ENCODE measurements around the gene TELO2. TPM values are rescaled to one million over a fixed set of nuclear protein-coding genes. Genes with fewer than 3 reads are reported as not detected.
A peak's percentile ranks its signal among the peaks of the same experiment; 100 is the strongest.

Gene TELO2
- 10 to 100 TPM; 42.6 to 51.5 TPM for total RNA-seq
- polyA plus RNA-seq, result 10 to 100 TPM in 2 of 3 donors, 1 to 10 TPM in 1; 9.8 to 18.1 (median 14.9) TPM
- 34.0 to 123 (median 52.9) reads per million in 6 experiments for total RNA-seq

DNA sequence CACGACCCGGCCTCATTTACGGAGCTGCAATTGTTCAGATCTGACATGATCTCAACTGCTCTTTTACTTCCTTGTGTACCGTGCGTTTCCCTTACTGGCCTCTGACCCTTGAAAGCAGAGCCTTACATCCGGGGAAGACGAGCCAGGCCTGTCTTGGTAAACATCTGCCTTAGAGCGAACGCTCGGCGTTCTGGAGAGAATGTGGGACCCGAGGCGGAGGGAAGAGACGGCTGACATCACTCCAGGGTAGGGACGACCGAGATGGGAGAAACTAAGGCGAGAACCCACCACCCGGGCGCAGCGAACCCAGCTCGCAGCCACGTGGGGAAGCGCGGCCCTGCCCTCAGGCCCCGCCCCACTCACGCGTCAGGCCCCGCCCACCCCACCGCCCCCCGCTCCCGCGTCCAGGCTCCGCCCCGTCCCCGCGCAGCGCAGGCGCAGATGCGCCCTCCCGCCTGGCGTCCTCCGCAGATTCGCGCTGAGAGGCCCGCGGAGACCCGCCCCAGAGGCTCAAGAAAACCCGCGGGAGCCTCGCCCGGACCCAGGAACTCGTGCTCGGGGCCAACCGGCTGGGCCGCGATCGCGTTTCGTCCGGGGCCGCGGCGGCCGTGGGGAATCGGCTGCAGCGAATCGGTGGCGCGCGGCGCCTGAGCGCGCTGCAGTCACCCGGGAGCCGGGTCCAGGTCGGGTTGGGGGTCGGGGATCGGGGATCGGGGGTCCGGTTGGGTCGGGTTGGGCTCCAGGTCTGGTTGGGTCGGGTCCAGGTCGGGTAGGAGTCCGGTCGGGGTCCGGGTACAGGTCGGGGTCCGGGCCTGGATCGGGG, at the start of gene TELO2:
Gene TELO2, plus strand, starts transcription at position 438 of the 823 bp plus-strand sequence. CDS start 922 bp downstream, outside the sequence.
- DNase-seq (peak; percentile 76 to 96 (median 90)), ATAC-seq (peak; percentile 88)
- Mint-ChIP-seq H3K27ac (peak within 1 kb of the TSS; percentile 97 to 100 (median 100)), H3K27me3 (no peaks in the 10 kb centered on the region), H3K4me3 (peak within 1 kb of the TSS; percentile 91 to 99 (median 97)), H3K36me3 (peaks cover 0 to 16% (median 0%) of the 10 kb centered on the region in 3 donors), H3K4me1 (peaks cover 2 to 33% (median 15%) of the 10 kb centered on the region in 4 donors), H3K9me3 (no peaks in the 10 kb centered on the region)
- POLR2A ChIA-PET, result interaction anchor here (0.6 to 3.9 kb wide), 23 partner anchors 9 to 436 kb away, joined by 3 to 37 read pairs (median 4); partner anchors contain the start of genes CRAMP1, IFT140, JPT2 and MAPK8IP3

DNA sequence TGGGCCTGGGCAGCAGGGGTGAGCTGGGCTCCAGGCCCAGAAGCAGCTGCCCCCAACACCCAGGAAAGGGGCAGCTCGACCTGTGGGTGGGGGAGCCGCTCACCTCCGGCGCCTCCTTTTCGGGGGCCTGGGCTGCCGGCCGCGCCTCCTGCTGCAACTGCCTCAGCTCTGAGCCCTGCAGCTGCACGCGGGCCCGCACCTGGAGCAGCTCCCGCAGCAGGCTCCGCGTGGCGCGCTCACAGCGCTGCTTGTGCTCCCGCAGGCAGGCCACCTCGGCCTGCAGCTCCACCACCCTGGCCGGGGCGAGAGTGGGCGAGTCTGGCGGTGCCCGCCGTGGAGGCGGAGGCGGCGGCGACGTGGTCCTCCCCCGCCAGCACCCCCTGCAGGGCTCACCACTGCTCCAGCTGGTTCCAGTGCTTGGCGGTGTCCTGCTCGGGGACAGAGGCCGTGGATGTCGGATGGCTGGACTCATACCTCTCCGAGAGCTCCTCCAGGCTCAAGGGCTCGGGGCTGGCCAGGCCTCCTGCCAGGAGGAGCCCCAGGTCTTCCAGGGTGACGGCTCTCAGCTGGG, 49.7 kb upstream of the TELO2 start:
- no peak overlapping the region for H3K4me3 Mint-ChIP-seq
- no peak for ATAC-seq
- no peak for DNase-seq
- H3K4me1 Mint-ChIP-seq, result no peaks in the 10 kb centered on the region
- peaks cover 0 to 4% (median 3%) of the 10 kb centered on the region in 3 donors for H3K36me3 Mint-ChIP-seq
- POLR2A ChIA-PET, result no interaction called here
- H3K9me3 Mint-ChIP-seq, result no peaks in the 10 kb centered on the region
- no peak overlapping the region for H3K27ac Mint-ChIP-seq
- H3K27me3 Mint-ChIP-seq, result no peaks in the 10 kb centered on the region

DNA sequence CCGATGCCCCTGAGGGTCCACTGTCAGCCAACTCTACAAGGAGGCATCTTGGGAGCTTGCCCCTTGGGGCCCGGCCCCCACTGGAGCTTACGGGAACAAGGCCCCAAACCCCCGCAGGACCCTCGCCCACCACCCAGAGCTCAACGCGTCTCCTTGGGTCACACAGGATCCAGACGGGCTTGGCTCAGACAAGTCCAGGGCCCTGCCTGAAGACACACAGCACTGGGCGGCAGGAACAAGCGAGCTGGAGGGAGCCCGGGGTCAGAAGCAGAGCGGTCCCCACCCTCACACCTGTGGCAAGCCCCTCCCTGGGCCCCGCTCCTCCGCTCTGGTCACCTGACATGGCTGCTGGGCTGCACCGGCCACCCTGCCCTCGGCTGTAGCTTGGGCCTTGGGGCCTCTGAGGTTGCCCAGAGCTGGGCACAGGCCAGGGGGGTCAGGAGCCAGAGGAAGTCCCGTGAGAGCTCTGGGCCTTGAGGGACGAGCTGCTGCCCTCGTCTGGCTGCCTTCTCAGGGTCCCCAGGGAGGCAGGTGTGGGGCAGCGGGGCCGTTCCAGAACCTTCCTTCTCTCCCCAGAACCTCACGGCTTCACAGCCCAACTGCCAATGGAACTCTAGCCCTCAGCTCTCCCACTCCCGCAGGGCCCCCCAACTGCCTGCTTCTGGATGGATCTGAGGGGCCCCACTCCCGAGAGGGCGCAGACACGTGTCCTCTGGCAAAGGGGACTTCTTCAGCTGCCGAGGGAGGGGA, 49.0 kb upstream of the TELO2 start, which contains the start of gene CCDC154:
Gene CCDC154, minus strand, starts transcription at position 577 of the 750 bp plus-strand sequence. Its CDS starts 234 bp downstream, at position 343.
- no peak for ATAC-seq
- H3K27ac Mint-ChIP-seq, result no peak within 1 kb of the TSS
- POLR2A ChIA-PET, result interaction anchor here (0.8 kb wide), 1 partner anchor 279 kb away, joined by 3 read pairs; no protein-coding TSS in a partner anchor
- no peaks in the 10 kb centered on the region for H3K9me3 Mint-ChIP-seq
- no peaks in the 10 kb centered on the region for H3K4me1 Mint-ChIP-seq
- H3K36me3 Mint-ChIP-seq, result peaks cover 0 to 4% (median 3%) of the 10 kb centered on the region in 3 donors
- no peaks in the 10 kb centered on the region for H3K27me3 Mint-ChIP-seq
- H3K4me3 Mint-ChIP-seq, result no peak within 1 kb of the TSS
- no peak for DNase-seq

DNA sequence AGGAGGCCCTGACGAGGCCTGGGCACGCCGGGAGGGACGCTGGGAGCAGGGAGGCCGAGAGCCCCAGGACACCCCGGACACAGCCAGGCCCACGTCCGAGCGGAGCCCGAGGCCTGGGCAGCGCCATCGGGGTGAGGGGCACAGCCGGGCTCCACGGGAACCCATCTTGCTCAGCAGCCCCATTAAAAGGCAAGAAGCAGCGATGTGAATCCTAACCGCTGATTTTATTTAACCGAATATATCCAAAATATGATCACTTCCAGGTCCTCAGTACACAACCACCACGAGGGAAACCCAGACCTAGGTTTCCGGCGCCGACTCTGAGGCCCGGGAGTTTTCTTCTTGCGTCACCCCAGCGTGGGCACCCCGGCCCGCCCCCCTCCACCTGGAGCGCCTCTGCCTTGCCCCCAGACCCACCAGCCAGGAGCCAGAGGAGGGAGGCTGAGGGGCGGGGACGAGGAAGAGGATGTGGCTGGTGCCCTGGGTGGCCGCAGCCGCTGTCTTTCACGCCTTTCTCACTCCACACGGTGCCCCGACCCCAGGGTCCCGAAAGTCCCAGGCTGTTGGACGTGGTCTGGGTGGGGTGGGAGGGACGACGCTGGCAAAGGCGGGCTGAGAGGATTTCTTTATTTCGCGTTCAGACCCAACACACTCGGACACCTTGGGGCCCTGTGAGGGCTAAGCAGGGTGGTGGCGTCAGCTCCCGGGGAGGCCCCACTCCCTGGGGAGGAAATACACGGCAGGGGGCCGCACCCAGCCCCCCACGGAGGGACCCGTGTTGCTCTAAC, 48.2 kb upstream of the TELO2 start:
- POLR2A ChIA-PET, result interaction anchor here (0.8 kb wide), 1 partner anchor 279 kb away, joined by 3 read pairs; no protein-coding TSS in a partner anchor
- DNase-seq (no peak), ATAC-seq (no peak)

DNA sequence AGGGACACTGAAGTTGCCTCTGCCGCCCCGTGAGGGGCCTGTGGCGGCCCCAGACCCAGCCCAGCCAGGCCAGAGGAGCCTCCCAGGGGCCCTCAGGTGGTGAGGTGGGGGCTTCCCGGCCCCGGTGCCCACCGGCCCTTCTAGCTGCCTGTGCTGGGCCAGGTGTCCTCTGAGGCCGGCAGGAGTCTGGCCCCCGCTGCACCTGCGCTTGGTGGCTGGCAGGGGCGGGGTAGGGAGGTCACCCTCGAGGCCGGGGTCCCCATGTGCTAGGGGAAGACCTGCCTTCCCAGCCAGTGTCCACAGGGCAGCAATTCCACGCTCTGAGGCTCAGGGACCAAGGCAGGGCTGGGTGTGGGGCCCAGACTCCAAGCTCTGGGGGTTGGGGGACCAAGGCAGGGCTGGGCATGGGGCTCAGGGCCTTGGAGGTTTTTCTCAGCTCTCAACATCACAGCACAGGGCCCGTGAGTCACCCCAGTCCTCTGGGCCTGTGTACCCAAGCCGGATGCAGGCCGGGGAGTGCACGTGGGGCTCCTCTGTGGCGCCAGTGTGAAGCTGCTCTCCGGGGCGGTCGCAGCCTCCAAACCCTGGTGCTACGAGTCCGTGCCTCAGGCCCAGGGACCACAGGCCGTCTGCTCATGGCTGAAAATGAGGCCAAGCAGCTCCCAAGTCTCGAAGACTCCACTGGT, 47.5 kb upstream of the TELO2 start:
- Mint-ChIP-seq H3K9me3 (no peaks in the 10 kb centered on the region), H3K4me3 (no peak overlapping the region), H3K27me3 (no peaks in the 10 kb centered on the region), H3K4me1 (no peaks in the 10 kb centered on the region), H3K36me3 (peaks cover 0 to 4% (median 3%) of the 10 kb centered on the region in 3 donors), H3K27ac (no peak overlapping the region)
- POLR2A ChIA-PET, result interaction anchor here (1.3 kb wide), 1 partner anchor 25 kb away, joined by 3 read pairs; the partner anchor contains the start of gene UQCC4
- no peak for DNase-seq
- no peak for ATAC-seq

More for the DNA sequence above, 48.2 kb upstream of the TELO2 start:
- peaks cover 0 to 4% (median 3%) of the 10 kb centered on the region in 3 donors for H3K36me3 Mint-ChIP-seq
- H3K27me3 Mint-ChIP-seq, result no peaks in the 10 kb centered on the region
- H3K9me3 Mint-ChIP-seq, result no peaks in the 10 kb centered on the region
- H3K4me3 Mint-ChIP-seq, result no peak overlapping the region
- H3K27ac Mint-ChIP-seq, result no peak overlapping the region
- no peaks in the 10 kb centered on the region for H3K4me1 Mint-ChIP-seq

DNA sequence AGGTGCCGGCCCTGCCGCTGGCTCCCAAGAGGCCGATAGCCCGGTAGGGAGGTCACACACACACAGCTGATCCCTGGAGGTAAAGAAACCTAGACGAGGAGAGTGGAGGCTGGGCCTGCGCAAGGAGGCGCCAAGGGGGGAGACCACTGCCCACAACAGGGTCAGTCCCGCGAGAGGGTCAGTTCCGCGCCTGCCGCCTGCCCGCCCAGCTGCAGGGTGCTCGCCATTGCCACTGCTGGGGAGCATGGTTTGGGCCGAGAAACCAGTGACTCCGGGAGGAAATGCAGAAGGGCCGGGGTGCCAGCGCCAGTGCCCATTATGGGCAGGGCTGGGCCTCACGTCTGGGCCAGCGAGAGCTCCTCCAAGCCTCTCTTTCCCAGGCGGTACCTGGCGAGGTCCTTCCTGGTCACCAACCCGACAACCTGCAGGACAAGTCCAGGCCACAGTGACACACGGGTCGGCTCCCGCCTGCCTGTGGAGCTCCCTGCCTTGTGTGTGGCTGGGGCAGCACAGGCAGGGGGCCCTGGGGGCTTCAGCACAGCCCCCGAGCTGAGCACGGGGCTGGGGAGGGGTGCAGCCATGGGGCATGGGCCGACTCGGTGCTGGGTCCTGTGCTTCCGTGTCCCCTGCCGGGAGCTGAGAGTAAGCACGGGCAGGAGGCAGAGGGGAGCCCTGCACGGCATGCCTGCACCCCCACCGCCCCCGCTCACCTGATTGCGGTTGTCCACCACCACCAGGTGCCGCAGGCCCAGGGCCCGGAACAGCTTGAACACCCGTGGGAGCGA, 46.7 kb upstream of the TELO2 start:
- Mint-ChIP-seq H3K9me3 (no peaks in the 10 kb centered on the region), H3K4me1 (no peaks in the 10 kb centered on the region), H3K27ac (no peak overlapping the region), H3K4me3 (no peak overlapping the region), H3K27me3 (no peaks in the 10 kb centered on the region), H3K36me3 (peaks cover 0 to 6% (median 6%) of the 10 kb centered on the region in 3 donors)
- no peak for ATAC-seq
- POLR2A ChIA-PET, result interaction anchor here (1.3 kb wide), 1 partner anchor 26 kb away, joined by 3 read pairs; the partner anchor contains the start of gene UQCC4
- DNase-seq, result no peak

DNA sequence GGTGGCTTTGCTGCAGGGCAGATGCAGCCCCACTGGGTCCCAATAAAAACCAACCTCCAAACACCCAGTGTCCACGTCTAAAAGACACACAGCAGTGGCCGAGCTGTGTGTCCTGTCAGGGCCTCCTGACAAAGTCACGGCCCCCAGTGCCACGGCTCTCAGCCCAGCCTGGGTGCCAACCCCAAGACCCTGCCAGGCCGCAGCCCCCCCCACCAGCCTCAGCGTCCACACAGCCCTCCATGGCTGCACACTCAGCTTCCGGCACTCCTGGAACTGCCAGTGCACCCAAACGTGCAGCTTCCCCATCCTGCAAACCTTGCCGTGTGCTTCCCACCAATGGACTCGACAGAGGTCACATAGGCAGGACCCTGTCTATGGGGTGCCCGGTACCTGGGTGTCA, 45.2 kb upstream of the TELO2 start:
- no peak overlapping the region for H3K4me3 Mint-ChIP-seq
- H3K27me3 Mint-ChIP-seq, result no peaks in the 10 kb centered on the region
- H3K27ac Mint-ChIP-seq, result no peak overlapping the region
- H3K36me3 Mint-ChIP-seq, result peaks cover 0 to 15% (median 8%) of the 10 kb centered on the region in 3 donors
- H3K9me3 Mint-ChIP-seq, result no peaks in the 10 kb centered on the region
- H3K4me1 Mint-ChIP-seq, result peaks cover 0 to 2% (median 0%) of the 10 kb centered on the region in 4 donors
- POLR2A ChIA-PET, result no interaction called here
- ATAC-seq, result no peak
- DNase-seq, result no peak

DNA sequence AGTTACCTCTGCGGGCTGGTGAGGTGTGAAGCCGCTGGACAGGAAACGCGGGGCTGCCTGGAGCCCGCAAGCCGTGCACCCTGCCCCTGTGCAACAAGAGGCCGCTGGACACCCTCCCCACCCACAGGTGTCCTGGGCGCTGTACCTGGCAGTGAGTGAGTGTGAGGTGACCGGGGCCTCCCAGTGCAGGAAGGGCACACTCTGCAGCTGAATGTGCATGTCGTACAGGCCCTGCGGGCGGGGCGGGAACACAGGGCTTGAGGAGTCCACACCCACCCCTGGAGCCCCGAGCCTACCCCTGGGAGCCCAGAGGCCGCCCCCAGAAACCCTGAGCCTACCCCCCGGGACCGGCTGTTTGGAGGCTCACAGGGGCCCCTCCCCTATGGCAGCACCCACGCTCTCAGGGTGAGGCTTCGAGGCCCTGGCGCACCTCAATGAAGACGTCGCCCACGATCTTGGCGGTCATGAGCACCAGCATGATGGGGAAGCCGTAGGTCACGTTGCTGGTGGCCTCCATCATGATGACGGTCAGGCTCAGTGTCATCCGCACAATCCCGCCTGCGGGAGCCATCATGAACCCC, 44.5 kb upstream of the TELO2 start:
- no peaks in the 10 kb centered on the region for H3K27me3 Mint-ChIP-seq
- H3K36me3 Mint-ChIP-seq, result peaks cover 0 to 22% (median 8%) of the 10 kb centered on the region in 3 donors
- H3K4me3 Mint-ChIP-seq, result no peak overlapping the region
- no peak overlapping the region for H3K27ac Mint-ChIP-seq
- DNase-seq (no peak), ATAC-seq (no peak)
- peaks cover 0 to 2% (median 0%) of the 10 kb centered on the region in 4 donors for H3K4me1 Mint-ChIP-seq
- POLR2A ChIA-PET, result no interaction called here
- H3K9me3 Mint-ChIP-seq, result no peaks in the 10 kb centered on the region

DNA sequence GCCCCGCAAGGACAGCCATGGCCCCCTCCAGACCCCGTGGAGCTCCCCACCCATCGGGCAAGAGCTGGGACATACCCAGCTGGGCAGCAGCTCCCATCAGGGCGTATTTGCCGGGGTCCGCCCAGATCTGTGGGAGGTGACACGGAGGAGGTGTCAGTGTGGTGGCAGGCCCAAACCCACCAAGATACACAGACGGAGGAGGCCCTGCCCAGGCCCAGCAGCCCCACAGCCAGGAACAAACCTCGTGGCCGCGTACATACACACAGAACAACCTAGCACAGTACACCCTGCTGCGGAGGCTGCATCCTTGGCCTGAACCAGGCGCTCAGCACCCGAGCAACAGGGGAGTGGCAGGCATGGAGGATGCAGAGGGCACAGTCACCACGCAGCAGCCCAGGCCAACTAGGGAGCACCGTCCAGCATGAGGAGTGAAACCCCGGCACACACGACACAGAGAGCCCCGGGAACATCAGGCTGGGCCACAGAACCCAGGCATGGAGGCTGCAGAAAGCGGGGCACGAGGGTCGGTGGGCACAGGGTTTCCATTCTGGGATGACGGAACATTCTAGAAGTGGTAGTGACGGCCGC, 43.9 kb upstream of the TELO2 start:
- Mint-ChIP-seq H3K9me3 (no peaks in the 10 kb centered on the region), H3K36me3 (peaks cover 0 to 24% (median 8%) of the 10 kb centered on the region in 3 donors), H3K4me3 (no peak overlapping the region), H3K27ac (no peak overlapping the region), H3K27me3 (no peaks in the 10 kb centered on the region), H3K4me1 (peaks cover 0 to 2% (median 0%) of the 10 kb centered on the region in 4 donors)
- DNase-seq (no peak), ATAC-seq (no peak)
- POLR2A ChIA-PET, result no interaction called here

DNA sequence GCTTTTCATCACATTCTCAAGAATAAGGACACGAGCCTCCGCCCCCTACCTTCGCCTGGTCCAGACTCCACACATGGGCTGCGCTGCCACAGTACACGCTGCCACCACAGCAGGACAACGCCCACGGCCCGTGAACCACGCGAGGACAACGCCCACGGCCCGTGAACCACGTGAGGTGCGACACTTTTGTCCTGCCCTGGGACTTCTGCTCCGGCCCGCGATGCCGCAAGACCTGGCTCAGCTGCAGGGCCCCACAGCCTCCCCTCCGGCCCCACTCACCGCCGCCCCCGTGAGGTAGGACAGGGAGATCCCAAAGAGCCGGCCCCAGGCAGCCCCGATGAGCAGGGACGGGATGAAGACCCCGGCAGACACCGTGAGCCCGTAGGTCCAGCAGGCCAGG, 42.9 kb upstream of the TELO2 start:
- Mint-ChIP-seq H3K9me3 (no peaks in the 10 kb centered on the region), H3K4me1 (peaks cover 0 to 2% (median 0%) of the 10 kb centered on the region in 4 donors), H3K27ac (peak overlapping the region in 1 of 10 donors; percentile 40), H3K27me3 (no peaks in the 10 kb centered on the region), H3K4me3 (no peak overlapping the region), H3K36me3 (peaks cover 0 to 24% (median 8%) of the 10 kb centered on the region in 3 donors)
- no peak for DNase-seq
- POLR2A ChIA-PET, result interaction anchor here (0.6 kb wide), 2 partner anchors 22 to 53 kb away, joined by 3 to 4 read pairs; no protein-coding TSS in a partner anchor
- ATAC-seq, result no peak

All from naive thymus-derived CD8-positive, alpha-beta T cell (primary cell).